ENCODE results near the gene INTS7.
"Not testable (repeated sequence)": the region's sequence is repeated elsewhere in the genome, so short reads cannot be mapped to it uniquely, and the experiment has no call there.

The INTS7 gene

GRCh38 chr1:212034516-212035122, 738 bp downstream of the INTS7 start:
- DNase-seq, result no peak

- DNase-seq, result peak; percentile 68
Measured at GRCh38 chr1:212030936-212031528, 4.3 kb downstream of the INTS7 start.

- not testable (repeated sequence) for DNase-seq
Measured at GRCh38 chr1:212027727-212028126, 7.6 kb downstream of the INTS7 start.

- no peak for DNase-seq
Measured at GRCh38 chr1:212024469-212025149, 10.7 kb downstream of the INTS7 start.

- DNase-seq, result not testable (repeated sequence)
Measured at GRCh38 chr1:212022908-212023307, 12.4 kb downstream of the INTS7 start.

GRCh38 chr1:212021563-212021962, 13.8 kb downstream of the INTS7 start:
- no peak for DNase-seq

GRCh38 chr1:212020975-212021374, 14.4 kb downstream of the INTS7 start:
- no peak for DNase-seq

- no peak for DNase-seq
Measured at GRCh38 chr1:212013672-212014071, 21.7 kb downstream of the INTS7 start.

GRCh38 chr1:212012034-212012740, 23.2 kb downstream of the INTS7 start:
- peak; percentile 6 for DNase-seq

GRCh38 chr1:212010004-212010403, 25.4 kb downstream of the INTS7 start:
- DNase-seq, result no peak

GRCh38 chr1:212009561-212009960, 25.8 kb downstream of the INTS7 start:
- no peak for DNase-seq

GRCh38 chr1:212007886-212008285, 27.5 kb downstream of the INTS7 start:
- DNase-seq, result no peak

- DNase-seq, result no peak
Measured at GRCh38 chr1:212007178-212007577, 28.2 kb downstream of the INTS7 start.

GRCh38 chr1:212004895-212005608, 30.3 kb downstream of the INTS7 start:
- no peak for DNase-seq

- no peak for DNase-seq
Measured at GRCh38 chr1:212002536-212002935, 32.8 kb downstream of the INTS7 start.

- DNase-seq, result not testable (repeated sequence)
Measured at GRCh38 chr1:211997426-211997825, 37.9 kb downstream of the INTS7 start.

- DNase-seq, result no peak
Measured at GRCh38 chr1:211991695-211992094, 43.7 kb downstream of the INTS7 start.

GRCh38 chr1:211986628-211987254, 48.6 kb downstream of the INTS7 start:
- no peak for DNase-seq

GRCh38 chr1:211985556-211986264, 49.6 kb downstream of the INTS7 start:
- DNase-seq, result no peak

GRCh38 chr1:211978596-211978995, 56.8 kb downstream of the INTS7 start:
- no peak for DNase-seq

- DNase-seq, result no peak
Measured at GRCh38 chr1:211975152-211975941, 60.0 kb downstream of the INTS7 start.
